ENCODE measurements around the gene INTS6.

INTS6 gene

DNA sequence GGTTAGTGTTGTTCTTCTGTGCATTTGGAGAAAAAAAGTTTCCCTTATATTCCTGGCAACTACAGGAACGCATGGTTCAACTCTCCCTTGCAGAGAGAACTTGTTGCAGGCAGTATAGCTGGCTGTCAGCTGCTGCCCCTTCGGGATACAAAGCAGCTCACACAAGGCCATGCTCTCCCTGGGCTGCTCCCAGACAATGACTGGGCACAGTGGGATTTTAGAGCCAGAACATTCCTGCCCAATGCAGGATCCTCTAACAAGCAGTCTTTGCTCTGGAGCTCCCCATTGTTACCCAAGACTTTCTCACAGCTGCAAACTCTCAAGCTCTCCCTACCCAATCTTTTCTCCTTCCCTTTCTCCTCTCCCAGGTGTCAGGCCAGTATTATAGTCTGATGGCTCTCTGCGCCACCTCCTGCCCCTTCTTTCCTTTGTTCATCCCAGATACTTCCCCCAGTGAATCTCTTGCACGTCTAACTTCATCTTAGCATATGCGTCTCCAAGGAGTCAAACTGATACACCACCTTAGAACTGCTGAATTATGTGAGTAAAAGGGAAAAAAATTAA is 140.8 kb downstream of the INTS6 start:
- no peak for DNase-seq
